ENCODE data around the gene PPP6C.

DNA sequence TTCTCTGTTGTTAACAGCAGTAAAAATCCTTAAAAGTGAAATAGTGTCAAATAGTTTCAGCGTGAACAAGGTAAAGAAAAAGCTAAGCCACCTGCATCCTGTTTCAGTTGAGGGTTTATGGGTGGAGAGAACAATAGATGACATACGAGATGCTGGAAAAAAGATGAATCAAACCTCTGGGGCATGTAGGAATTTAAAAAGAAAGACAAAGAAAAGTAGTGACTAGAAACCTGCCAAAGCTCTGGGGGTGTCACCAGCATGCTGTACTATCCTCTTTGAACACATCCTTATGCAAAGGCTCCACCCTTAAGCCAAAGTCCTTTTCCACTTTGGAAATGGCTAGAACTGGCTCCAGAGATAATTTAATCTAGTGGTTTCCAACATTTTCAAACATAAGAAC lies 68.5 kb downstream of the PPP6C start:
- TF ChIP-seq ZNF274 (IDR thresholded peaks at IDR 0.05; ENCODE audit: low read depth, low read length) (no peak), SUZ12 (IDR thresholded peaks at IDR 0.05; ENCODE audit: extremely low read depth, insufficient read depth, insufficient read length) (no peak), YY1 (IDR thresholded peaks at IDR 0.05; ENCODE audit: insufficient read depth, insufficient read length) (no peak)

Measured in NT2/D1 (cell line).